Stimulated activated CD4-positive, alpha-beta T cell treated with anti-CD3 and anti-CD28 coated beads, Interleukin-1b, Interleukin-23, amount 100 ng/mL, for 48 hours (primary cell): Measurements from ENCODE around the gene PHYHD1.

Experiments used
- DNase-seq: peaks from one replicate; pipeline ENCODE4 v3.0.0-alpha.2; 2020

PHYHD1 gene

GRCh38 chr9:128901822-128902221 is 19.0 kb upstream of the PHYHD1 start:
- no peak for DNase-seq

DNA sequence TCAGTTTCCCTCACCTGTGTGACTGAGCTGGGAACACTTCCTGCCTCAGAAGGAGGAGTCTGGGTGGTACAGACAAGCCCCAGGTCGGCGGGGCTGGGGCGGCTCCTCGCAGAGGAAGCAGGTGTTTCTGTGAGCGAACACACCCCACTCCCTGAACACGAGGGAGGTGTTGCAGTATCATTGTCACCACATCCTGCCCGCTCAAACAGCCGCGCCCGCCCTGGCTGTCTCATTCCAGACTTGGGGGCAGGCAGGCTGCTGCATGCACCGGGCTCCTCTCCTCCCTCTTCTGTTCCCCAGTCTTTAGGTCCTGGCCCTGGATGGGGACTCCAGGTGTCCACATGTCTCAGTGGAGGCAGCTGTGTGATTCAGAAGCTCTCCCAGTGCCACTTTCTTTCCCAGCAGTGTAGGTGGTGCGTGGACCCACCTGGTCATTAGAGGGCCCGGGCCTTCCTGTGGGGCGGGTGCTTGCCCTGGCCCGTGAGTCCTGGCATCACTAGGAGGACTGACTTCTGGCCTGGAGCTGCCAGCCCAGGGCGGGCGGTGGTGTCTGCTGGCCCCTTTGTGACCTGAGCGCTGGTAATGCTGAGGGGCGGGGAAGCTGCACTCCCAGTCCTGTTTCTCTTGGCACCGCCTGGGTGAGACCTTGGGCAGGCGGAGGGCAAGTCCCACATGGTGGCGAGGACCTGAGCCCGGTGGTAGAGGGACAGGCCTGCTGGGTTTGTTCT is 18.3 kb upstream of the PHYHD1 start:
- peak; percentile 86 for DNase-seq

DNA sequence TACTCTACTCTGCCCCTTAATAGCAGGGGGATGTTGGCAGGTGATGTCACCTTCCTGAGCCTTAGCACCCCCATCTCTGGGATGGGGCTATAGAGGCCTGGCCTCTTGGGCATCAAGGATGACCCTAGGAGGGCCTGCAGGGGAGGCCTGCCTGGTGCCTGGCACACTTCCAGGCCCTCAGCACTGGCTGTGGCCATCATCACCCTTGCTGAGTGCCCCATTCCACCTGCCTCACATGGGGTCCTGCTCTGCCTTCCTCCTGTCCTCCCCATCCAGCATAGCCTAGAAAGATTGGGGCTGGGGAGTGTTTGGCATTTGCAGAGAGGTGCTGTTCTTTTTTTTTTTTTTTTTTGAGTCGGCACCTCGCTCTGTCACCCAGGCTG is 17.7 kb upstream of the PHYHD1 start:
- no peak for DNase-seq

GRCh38 chr9:128903871-128904620 is 16.7 kb upstream of the PHYHD1 start:
- DNase-seq, result no peak

GRCh38 chr9:128905964-128906363 is 14.8 kb upstream of the PHYHD1 start:
- no peak for DNase-seq

DNA sequence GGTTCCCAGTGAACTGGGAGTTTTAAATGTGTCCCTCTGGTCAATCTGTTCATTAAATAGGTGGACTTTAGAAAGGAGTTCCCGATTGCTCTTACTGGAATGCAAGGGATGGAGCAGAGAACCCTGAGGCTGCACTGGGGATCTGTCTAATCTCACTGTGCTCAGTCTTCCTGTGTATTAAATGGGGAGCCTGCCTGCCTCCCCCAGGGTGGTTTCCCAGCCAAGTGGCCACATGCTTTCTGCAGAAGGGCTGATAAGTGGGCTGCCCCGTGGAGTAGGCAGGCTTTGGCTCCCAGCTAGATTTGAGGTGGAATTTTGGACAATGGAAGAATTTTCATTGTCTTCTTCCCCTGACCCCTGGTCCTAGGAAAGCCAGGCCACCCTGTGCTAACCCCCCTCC is 14.0 kb upstream of the PHYHD1 start:
- DNase-seq, result no peak

GRCh38 chr9:128908372-128908771 is 12.4 kb upstream of the PHYHD1 start:
- DNase-seq, result no peak

GRCh38 chr9:128909859-128910258 is 10.9 kb upstream of the PHYHD1 start:
- no peak for DNase-seq

GRCh38 chr9:128910906-128911305 is 9.9 kb upstream of the PHYHD1 start:
- no peak for DNase-seq

DNA sequence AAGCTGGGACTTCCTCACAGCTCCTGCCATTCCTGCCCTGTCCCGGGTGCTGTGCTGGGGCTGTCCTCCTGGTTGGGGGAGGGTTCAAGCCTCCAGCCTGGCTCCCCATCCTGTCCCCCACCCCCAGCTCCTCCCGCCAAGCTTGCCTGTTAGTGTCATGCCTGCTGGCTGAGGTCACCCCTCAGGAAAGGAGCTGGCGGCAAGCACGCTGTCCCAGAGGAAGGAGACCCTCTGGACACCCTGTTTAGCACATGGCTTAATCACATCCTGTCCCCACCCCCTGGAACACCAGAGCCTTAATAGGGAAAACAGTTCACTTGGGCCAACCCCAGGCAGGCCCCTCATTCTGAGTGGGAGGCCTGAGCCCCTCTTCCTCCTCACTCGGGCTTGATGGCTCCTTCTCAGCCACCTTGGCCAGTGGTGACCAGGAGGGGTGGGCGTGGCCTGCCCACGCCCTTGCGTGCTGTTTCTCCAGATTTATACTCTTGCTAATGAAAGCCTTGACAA is 9.2 kb upstream of the PHYHD1 start:
- DNase-seq, result no peak

DNA sequence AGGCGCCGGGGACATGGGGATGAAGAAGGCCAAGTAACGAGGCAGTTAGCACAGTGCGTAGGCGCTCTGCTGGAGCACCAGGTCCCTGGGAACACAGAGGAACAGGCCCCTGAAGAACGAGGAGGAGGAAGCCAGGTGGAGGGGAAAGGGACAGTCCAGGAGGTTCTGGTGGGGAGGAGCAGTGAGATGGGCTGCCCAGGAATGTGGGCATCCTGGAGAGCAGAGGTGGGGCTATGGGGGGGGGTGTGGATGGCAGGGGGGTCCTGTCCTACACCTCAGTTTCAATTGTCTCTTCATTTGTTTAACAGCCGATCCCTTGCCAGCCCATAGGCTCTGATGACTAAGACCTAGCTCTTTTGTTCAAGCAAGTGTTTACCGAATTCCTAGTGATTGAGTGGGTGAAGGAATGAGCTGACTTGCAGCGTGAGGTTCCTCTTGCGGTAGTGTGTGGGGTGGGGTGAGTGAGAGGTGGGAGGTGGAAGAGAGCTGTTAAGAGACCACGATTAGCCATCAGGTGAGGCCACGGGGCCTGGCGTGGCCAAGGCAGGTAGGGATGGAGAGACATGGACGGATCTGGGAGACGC is 8.4 kb upstream of the PHYHD1 start:
- DNase-seq, result peak; percentile 39

DNA sequence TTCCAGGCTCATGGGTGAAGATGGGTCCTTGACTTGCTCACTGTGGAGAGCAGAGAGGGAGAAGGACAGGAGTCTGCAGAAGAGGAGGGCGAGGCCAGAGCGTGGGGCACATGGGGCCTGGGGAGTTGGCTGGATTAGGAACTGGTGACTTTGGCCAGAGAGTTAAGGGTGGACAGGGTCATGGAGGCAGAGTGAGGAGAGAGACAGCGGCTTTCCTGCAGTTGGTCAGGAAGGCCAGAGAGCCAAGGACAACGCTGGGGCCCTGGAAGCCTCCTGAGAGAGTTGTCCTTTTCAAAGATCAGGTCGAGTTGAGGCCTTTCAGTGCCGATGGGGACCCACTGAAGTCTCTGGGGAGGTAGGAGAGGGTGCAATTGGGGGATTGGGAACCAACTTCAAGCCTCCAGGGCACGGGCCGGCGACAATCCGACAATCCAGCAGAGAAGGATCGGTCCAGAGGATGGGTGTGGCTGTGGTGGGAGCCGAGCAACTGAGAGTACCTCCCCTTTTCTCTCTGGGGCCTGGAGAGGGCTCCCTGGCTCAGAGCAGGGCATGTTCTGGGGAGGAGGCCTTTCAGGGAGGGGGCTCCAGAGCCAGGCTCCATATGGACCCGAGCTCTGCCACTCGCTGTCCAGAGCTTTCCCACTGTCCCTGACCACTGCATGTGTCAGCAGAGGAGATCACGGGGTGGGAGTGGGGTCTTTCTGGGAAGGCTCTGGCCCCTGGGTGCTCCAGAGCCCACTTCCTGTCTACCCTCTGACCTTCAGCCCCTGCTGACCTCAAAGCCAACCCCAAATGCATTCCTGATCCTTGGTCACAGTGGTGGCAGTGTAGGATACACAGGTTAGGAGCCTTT is 7.5 kb upstream of the PHYHD1 start:
- DNase-seq, result no peak

- no peak for DNase-seq
Measured at GRCh38 chr9:128913995-128914772, 6.6 kb upstream of the PHYHD1 start.

GRCh38 chr9:128916204-128916603 is 4.6 kb upstream of the PHYHD1 start:
- no peak for DNase-seq

DNA sequence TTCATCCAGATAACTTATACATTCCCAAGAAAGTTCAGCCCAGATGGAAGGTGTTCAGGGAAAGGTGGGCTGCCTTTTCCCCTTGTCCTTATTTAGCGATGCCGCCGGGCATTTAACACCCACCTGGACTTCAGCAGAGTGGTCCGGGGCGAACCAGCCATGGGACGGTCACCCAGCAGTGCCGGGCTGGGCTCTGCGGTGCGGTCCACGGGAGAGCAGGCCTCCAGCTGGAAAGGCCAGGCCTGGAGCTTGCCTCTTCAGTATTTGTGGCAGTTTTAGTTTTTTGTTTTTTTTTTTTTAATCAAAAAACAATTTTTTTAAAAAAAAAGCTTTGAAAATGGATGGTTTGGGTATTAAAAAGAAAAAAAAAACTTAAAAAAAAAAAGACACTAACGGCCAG is 4.0 kb upstream of the PHYHD1 start:
- DNase-seq, result no peak

- DNase-seq, result no peak
Measured at GRCh38 chr9:128917151-128917849, 3.5 kb upstream of the PHYHD1 start.

GRCh38 chr9:128918921-128919320 is 1.9 kb upstream of the PHYHD1 start:
- DNase-seq, result no peak

- DNase-seq, result no peak
Measured at GRCh38 chr9:128919402-128920089, 1.2 kb upstream of the PHYHD1 start.

DNA sequence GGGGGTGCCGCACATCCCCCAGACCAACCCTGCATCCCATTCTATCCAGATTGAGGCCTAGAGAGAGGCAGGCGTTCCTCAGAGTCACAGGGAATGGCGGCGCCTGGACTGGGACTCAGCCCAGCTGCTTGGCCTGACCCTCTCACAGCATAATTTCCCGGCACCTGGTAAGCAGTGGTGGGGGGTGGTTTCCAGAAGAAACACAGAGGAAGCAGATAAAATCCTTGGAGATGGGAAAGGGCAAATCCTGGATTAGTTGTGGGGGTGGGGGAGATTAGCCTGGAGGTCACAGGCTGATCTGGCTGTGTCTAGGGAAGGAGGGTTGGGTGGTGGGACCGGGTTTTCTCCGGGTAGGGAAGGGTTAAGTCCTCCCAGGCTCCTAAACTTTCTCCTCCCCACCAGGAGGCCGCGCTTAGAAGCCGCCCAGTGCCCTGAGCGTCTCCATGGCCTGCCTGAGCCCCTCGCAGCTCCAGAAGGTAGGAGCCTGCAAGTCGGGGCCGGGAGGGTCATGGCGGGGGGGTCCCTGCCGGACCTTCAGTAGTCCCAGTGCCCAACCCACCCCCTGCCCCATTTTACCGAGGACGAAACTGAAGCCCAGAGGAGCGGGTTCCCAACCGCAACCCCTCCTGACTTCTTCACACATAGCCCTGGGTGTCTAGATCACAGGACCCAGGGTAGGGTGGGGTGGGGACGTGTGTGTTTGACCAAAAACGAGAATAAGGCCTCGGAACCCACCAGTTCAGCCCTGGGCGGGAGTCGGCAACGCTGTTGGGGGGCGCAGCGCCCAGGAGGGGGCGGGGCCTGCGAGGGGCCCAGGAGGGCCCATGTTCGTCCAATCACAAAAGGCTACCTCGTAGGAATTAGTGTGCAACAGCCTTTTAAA is 1.3 kb downstream of the PHYHD1 start:
- DNase-seq, result no peak

GRCh38 chr9:128923493-128923883 is 2.7 kb downstream of the PHYHD1 start:
- DNase-seq, result no peak
